Loucy (cell line): ENCODE results near the gene ALK.

Source experiments
- EZH2phosphoT487 ChIP-seq: fragments of 200-600 bp; IDR thresholded peaks from 2 replicates; pipeline ENCODE4 v1.6.1; 2018; ENCODE audit warnings: antibody characterized with exemption, mild to moderate bottlenecking, moderate library complexity, borderline replicate concordance
- TF ChIP-seq, protein P1 (sequence below): fragments of 200-600 bp; sonication (generic); conservative IDR thresholded peaks from 2 replicates; pipeline ENCODE4 v1.5.1; 2014; ENCODE audit warnings: mild to moderate bottlenecking, antibody characterized with exemption, low read length

DNA sequence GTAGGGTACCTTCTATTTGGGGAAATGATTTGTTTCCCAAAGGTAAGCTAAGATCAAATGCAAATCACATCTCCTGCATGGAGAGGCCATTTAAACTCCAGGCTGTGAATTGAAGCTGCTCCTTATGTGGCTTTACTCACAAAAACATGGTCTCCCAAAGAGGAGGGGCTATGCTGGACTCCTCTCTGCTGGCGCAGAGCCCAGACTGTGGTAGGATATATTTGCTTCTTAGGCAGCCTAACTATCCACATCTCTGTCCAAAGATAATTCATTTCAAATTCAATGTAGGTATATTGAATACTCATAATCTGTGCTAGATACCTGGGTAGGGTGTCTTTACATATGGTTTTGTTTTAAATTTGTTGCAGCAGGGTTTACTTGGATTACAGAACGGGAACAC, 358.5 kb downstream of the ALK start:
- TF ChIP-seq, protein P1, sequence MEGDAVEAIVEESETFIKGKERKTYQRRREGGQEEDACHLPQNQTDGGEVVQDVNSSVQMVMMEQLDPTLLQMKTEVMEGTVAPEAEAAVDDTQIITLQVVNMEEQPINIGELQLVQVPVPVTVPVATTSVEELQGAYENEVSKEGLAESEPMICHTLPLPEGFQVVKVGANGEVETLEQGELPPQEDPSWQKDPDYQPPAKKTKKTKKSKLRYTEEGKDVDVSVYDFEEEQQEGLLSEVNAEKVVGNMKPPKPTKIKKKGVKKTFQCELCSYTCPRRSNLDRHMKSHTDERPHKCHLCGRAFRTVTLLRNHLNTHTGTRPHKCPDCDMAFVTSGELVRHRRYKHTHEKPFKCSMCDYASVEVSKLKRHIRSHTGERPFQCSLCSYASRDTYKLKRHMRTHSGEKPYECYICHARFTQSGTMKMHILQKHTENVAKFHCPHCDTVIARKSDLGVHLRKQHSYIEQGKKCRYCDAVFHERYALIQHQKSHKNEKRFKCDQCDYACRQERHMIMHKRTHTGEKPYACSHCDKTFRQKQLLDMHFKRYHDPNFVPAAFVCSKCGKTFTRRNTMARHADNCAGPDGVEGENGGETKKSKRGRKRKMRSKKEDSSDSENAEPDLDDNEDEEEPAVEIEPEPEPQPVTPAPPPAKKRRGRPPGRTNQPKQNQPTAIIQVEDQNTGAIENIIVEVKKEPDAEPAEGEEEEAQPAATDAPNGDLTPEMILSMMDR: no peak
- TF ChIP-seq EZH2phosphoT487: no peak
